Limb (tissue), 2 donors: Measurements from ENCODE around the gene RNF5.
"Not testable (repeated sequence)": the region's sequence is repeated elsewhere in the genome, so short reads cannot be mapped to it uniquely, and the experiment has no call there.

Experiments used
- DNase-seq, 2 donors: peaks; one replicate each; pipeline ENCODE4 v3.0.0-alpha.2; 2016; ENCODE audit errors: extremely low spot score in 2 of 2

The RNF5 gene

DNA sequence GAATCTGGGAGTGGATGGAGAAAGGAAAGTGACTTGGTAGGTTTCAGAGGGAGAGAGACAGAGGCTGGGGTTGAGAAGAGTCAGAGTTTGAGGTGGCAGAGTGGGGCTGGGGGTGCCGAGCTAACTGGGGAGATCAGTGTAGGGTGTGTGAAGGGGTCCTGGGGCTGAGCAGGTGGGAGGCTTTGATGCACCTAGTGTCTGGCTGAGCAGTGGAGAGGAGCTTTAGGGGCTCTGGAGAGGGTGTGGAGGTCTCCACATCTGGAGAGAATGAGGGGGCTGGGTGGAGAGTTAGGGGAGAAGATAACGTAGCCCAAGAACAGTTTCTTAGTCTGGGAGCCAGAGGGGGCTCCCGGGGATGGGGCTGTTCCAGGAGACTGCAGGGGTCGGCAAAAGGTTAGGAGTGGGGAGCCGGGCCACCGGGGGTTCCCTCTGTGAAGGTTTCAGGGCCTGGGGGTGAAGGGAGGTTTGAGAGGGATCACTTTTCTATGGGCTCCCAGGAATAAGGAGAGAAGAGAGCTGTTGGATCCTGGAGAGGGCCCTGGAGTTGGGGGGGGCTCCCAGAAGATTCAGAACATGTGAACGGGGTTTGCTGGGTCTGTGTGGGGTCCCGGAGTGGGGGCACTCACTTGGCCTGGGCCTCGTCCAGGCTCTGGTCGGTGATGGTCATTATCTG, 11.0 kb downstream of the RNF5 start:
- DNase-seq = peak in 1 of 2 donors; percentile 62

DNA sequence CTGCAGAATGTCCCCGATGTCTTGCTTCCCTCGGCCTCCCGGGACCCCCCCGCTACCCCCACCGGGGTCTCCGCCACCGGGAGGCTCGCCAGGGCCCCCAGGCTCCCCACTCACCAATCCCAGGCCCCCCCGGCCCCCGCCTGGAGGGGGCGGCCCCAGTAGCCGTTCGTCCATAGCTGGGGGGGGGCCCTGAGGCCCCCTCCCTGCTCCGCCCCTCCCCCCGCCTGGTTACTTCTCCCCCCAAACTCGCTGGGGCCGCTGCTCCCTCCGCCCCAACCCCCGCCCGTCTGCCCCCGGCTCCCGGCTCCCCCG, 11.5 kb downstream of the RNF5 start:
- peak in 1 of 2 donors; percentile 18 for DNase-seq

DNA sequence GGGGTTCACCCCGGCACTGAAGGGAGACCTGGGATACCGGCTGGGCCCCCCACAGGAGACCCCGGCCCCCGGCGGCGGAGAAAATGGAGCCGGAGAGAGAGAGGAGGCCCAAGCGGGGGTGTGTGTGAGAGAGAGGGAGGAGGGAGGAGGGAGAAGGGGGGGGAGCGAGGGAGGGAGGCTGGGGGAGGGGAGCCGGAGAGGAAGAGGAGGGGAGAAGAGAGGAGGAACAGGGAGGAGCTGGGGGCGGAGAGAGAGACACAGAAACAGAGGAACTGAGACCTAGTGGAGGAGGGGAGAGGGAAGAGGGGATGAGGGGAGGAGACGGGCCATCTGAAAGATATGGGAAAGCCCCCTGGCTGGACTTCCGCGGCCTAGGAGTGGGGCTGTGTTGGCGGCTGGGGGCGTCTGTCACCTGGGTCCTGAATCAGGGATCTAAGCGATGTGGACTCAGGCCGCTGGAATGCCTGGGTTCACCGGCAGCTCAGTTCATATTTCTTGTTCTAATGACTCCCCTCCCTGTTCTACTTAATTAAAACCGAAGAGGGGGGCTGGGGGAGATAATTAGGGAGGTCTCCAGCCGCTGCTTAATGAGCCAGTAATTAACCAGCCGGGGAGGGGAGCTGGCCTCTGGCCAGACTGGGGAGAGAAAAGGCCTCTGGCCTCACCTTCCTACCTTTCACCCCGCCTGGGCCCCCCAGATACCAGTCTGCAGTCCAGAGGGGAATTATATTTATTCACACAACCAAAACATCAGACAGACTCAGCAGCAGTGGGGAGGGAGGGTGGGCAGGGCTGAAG, 12.0 kb downstream of the RNF5 start, which contains the start of gene PBX2:
PBX2 (minus strand) TSS at position 149 of the 798 bp plus-strand sequence. CDS start 287 bp downstream, outside the sequence.
- DNase-seq = peak; percentile 96

DNA sequence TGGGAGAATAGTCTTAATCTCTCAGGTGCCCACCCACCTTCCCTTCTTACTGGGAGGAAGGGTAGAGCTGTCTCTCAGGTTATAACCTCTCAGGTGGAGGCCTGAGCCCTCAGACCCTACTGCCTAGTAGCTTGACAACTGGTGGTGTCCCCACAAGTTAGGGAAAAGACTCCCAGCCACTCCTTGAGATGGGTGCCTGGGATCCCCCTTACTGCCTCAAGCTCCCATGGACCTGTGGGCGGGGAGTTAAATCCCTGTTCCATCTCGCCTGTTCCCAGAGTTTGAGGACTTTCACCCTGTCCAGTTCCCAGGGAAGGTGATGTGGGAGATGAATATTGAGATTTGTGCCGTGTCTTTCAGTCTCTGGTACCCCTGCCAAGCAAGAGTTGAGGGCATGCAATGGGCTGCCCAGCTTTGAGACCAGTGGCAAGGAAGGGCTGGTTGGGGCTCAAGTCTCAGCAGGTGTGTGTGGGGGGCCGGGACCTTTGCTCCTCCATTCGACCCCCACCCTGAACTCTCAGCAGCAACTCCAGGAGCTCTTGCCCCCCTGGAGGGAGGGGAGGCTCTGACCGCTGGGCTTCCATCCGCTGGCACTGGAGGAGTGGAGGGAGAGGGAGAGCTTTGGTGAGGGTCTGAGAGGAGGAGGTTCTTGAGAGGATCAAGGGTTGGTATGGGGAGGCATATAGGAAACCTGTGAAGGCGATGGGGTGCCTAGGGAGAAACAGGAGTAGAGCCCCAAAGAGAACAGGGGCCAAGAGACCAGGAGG, 12.9 kb downstream of the RNF5 start:
- peak in 1 of 2 donors; percentile 7 for DNase-seq

DNA sequence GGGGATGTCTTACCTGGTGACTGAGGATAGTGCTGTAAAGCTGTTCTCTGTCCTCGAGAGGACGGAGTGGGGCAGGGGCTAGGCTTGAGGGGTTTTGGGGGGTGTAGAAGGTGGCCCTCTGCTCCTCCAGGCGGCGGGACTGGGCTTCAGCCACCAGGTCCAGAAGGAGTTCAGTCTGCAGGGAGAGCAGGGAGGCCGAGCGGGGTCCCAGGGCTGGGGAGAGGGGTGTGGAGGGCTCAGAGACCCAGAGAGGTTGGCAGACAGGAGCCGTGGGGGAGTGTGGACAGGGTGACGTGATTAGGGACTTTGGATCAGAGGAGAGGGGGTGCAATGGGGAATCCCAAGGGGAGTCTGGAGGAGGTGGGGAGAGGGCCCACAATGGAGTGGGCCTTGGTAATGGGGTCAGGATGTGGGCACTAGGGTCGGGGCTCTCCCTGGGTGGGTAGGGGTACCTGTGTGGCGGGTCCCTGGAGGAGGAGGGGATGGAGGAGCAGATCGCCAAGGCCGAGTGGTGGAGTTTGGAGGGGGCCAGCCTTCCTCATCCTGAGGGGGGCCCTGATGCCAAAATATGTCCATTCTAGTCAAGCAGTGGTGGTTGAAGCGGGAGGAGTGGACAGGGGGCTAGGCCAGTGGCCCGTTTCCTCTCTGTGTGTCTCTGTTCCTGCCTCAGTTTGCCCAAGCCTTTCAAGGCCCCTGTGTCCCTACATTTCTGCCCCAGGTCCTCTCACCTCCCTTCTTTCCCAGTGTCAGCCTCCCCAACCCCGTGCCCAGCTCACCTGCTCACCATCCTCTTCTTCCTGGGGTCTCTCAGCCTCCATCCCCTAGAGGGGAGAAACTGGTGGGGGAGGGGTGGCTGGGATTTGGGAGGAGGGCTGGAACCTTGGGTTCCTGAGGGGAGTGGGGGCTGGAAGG, 13.7 kb downstream of the RNF5 start:
- DNase-seq = no peak

DNA sequence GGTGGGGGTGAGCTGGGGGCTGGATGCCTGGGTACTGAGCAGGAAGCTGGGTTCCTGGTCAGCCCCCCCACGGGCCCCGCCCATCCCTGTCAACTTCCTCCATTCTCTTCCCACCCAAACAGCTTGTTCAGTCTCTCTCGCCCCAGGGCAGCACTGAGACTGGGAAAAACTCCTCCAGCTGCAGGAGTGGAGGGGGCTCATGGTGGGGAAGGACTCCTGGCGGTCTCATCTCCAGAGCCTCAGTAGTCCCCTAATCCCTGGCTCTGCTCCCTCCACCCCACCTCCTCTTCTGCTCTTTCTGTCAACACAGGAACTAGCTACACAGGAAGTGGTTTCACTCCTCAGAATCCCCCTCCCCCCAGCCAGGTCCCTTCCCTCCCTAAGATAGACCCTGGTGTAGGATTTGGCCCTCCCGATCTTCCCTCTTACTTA, 14.4 kb downstream of the RNF5 start, which contains the start of gene GPSM3:
GPSM3 (minus strand) TSS at position 36 of the 432 bp plus-strand sequence. CDS start 130 bp downstream, outside the sequence.
- peak in 1 of 2 donors; percentile 12 for DNase-seq

DNA sequence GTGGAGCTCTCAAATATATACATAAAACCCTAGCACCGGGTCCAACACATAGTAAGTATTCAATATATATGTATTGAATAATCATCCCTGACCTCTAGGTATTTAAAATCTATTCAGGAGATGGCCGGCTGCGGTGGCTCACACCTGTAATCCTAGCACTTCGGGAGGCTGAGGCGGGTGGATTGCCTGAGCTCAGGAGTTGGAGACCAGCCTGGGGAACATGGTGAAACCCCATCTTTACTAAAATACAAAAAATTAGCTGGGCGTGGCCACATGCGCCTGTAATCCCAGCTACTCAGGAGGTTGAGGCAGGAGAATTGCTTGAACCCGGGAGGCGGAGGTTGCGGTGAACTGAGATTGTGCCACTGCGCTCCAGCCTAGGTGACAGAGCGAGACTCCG, 14.9 kb downstream of the RNF5 start:
- not testable (repeated sequence) for DNase-seq

DNA sequence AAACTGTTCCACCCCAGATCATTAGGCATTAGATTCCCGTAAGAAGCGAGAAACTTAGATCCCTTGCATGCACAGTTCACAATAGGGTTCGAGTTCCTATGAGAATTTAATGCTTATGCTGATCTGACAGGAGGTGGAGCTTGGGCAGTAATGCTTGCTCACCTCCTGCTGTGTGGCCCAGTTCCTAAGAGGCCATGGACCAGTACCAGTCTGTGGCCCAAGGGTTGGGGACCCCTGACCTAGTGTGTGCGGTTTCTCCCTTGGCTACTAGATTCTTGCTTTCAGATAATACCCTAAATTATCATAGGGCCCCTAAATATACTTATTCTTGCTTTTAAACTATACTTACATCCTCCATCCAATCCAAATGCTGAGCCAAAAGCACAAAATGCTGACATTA, 16.2 kb downstream of the RNF5 start:
- DNase-seq = no peak

DNA sequence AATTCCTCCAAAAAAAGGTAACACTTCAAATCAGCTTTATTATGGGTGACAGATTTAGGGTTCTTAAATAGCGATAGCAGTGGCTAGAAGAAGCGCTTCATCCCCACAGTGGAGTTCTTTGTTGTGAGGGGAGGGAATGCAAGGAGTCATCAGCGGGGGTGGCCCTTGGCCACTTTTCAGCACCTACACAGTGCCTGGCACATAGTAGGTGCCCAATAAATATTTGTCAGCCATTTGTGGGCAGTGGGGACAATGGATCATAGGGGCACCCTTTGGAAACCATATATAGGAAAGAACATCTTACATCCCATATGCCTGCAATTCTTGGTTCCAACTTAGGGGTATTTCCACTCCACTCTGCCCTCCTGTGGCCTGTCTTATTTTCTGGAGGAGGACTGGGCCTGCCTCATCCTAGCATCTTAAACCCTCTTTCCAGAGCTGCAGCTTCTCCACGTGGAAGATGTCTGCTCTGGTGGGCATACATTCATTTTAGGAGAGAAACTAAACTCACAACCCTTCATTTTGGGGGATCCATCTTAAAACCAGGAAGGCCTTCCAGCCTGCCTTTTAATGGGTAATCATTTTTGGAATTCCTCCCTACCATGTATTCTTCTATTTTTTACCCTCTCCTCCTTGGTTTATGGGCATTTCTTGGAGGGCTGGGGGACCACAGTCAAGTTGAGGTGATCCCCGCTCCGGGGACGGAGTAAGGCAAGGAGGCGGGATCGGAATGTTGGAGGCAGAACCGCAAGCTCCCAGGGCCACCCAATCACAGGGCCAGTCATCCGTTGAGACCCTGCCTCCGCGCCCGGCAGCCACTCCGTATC, 16.8 kb downstream of the RNF5 start:
- DNase-seq = peak; percentile 45 to 66

DNA sequence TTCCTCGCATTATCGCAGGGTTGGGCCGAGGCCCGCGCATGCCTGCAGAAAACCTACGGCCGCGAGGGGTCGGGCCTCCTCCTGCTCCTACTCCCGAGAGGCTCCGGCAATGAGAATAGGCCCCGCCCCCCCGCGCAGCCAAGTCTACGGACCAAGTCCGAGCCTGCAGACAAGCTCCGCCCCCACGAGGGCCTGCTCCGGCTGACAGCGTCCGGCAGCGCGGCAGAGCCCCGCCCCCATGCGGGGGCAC, 17.4 kb downstream of the RNF5 start:
- peak; percentile 100 for DNase-seq

DNA sequence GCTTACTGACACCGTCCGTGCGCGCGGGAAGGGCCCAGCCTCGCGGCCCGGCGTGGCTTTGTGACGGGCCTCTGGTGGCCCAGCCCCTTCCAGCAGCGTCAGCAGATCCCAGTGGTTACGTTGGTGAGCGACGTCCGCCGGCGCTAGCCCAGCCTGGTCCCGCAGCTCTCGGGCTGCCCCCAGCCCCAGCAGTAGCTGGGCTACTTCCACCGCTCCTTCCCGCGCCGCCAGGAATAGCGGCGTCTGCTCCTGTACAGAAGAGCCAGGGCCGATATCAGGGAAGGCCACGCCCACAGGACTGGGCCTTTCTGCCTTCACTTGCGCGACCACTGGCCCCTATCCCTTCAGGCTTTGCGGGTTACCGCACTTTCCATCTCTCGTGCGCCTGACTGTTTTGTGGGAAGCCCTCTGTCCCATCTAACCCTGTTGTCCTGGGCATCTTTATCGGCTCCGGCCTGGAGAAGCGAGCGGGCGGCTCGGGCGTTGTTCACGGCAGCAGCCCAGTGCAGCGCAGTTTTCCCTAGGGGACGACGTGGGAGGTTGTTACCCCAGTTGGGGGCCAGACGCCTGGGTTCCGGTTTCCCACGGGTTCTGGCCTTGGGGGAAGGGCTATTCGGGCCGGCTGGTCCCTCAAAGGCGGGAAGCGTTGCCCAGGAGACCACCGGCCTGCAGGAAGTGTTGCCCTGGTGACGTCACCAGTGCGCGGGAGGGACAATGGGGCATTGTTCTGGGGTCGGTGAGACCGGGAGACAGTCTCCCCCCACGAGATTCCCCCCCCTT, 17.9 kb downstream of the RNF5 start:
- DNase-seq = peak; percentile 88 to 96

DNA sequence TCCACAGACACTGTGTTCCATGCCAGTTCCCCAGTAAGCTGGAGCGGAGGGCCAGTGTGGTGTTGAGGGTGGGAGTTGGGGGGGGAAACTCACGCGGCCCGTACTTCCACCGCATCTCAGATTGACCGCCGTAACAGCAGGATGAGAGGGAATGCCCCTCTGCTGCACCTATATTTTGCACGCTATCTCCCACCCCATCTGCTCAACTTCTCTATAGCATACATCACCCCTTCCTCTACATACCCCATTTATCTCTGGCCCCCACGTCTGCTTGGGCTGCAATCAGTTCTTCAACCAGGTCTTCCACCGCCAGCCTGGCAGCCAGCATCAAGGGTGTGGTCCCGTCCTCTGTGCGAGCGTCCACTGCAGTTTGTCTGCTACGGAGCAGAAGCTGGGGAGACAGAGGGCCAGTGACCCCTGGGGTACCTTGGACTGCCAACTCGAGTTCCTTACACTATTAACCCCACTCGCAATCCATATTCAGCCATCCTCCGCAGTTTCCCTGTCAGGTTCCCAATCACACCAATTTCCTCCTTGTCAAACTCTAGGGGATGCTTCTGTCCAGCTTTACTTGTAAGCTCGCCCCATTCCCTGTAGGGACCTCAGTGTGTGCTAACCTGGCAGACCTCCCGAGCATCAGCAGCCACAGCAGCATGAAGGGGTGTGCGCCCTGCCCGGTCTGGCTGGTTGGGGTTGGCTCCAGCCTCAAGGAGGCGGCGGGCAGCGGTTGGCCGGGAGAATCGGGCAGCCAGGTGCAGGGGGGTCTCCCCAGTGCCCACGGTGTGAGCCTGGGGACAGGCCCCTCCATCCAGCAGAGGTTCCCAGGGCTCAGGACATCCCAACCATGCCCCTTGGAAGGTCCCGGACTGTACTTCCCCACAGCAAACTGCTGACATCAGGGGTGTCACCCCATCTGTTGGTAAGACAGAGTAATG, 18.7 kb downstream of the RNF5 start:
- peak in 1 of 2 donors; percentile 67 for DNase-seq

DNA sequence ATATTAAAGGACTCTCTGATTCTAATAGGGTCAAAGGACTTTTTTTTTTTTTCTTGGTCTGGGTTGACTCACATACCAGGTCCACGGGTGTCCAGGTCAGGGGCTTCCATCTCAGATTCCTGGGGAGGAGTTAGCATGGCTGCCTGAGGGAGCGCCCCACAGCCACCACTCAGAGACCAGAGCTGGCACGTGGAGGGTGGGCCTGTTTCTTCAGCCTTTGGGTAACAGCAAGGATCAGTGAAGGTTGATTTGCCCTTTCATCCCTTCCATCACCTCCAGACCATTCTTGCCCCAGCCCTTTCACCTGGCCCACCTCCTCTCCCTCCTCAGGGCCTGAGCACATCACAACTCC, 20.1 kb downstream of the RNF5 start:
- DNase-seq = no peak

DNA sequence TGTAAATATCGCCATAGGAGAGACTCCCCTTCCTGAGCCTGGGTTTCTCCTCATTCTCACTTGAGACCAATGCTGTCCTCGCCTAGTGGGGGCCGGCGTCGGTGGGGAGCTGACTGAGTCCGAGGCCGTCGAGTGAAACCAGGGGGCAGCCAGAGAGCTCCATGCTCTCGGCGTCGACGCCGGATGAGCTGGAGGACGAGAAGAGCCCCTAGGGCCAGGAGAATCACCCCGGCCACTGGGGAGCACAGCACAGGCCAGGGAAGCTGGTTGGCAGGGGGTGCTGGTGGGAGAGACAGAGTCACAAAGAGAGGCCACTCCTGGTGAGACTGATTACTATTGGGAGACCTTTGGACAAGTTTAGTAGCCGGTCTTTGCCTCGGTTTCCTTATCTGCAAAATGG, 20.7 kb downstream of the RNF5 start:
- no peak for DNase-seq

DNA sequence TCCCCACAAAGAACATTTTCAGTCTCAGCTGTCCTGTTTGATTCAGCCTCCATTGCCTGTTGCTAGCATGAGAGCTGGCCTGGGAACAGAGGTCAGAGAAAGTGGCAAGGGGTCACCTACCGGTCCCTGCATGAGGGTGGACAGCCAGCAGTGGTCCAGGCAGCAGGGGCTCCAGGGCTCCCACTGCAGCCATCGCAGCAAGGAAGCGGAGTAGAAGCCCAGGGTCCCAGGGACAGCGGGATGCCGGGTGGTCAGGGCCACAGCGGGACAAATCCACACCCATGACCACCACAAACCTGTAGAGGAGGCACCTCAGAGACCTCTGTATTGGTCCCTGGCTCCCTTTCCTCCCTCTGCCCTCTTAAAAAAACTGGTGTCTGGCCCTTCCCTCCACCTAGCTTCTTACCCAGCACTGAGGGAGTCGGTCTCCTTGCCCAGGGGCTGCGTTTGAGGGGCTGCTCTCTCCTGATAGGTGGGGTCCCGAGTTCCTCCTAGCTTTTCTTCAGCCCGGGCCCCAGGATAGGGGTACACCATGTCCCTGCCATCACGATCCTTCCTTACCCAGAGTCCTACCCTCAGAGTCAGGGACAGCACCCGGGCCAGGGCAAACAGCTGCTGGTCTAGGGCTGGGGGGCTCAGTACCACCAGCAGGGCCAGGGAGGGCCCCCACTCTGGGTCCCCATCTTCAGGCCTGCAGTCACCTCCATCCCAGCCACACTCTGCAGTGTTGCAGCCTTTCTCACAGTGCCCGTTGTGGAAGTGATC, 22.7 kb downstream of the RNF5 start:
- DNase-seq = no peak

DNA sequence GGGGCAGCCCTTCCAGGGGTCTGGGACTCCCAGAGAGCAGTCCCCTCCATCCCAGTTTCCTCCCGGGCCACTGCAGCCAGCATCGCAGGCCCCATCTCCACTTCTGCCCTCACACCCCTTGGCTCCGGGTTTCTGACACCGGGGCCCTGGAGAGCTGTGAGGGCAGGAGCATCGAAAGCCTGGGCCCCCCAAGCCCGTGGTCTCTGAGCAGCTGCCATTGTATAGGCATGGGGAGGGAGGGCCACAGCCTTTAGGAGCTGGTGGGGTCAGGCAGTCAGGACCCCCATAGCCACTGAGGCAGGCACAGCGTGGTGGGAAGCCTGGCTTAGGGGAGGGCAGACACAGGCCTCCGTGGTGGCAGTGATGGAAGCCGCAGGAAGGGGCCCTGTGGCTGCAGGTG, 24.0 kb downstream of the RNF5 start:
- no peak for DNase-seq

DNA sequence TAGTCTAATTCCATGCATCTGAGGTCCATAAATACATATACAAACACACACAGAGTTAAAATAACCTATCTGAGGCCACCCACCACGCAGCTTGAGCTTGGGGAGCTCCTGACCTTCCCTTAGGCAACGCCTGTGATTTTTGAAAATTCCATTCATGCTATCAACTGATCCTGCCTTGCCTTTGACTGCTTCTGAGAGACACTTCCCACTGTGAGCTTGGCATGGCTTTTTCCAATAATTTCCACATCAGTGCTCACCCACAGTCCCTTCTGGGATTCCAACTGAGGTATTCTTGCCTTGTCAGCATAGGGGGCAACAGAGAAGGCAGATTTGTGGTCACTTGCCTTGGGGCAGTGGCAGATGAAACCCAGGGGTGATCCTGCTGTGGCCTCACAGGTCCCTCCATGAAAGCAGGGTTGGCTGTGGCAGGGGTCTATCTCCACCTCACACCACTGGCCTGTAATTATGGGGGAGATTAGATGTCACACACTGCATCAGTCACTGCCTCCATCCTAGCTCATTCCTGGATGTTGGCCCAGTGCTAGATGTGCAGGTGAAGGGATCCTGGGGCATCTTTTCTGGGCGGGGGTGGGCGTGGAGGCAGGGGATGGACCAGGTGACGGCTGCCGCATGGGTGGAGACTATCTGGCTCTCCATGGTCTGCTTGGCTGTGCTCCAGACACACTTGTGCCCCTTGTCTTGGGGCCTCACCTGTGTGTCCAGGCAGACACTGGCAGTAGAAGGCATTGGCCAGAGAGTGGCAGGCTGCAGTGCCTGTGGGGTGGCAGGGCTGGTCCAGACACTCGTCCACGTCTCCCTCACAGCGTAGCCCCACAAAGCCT, 25.4 kb downstream of the RNF5 start:
- no peak for DNase-seq
